Inflammatory macrophage treated with lipopolysaccharide for 1 hour (primary cell): Measurements from ENCODE around the gene TTC9.

Experiments used
- DNase-seq, 2 donors: peaks; one replicate each; pipeline ENCODE4 v3.0.0-alpha.2; 2020 to 2022

Gene TTC9

DNA sequence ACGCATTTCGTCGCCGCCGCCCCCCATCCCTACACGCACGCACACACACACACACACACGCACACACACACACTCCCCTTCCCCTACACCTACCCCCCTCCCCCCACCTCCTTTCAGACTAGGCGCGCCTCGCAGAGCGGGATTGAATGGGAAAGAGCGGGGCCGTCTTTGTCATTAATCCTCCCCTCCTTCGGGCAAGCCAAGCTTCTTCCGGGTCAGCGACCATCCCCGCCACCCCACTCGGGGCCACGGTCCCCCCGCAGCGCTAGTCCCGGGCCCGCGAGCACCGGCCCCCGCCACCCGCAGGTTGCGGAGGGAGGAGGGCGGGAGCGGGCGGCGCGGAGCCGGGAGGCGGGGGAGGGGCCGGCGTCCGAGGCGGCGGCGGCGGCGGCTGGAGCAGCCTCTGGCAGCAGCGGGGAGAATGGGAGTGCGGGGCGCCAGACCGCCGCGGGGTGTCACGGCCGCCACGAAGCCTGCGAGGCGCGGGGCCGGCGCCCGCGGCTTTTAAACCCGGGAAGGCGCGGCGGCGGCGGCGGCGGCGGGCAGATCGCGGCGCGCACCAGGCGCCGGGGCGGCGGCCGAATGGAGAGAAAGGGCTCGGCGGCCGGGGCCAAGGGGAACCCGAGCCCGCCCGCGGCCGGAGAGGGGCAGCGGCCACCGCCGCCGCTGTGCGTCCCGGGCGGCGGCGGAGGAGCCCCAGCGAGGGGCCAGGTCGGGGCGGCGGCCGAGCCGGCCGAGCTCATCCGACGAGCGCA, at the start of gene TTC9:
TTC9 (plus strand) TSS at position 369 of the 755 bp plus-strand sequence; CDS start at position 583, 214 bp downstream.
- DNase-seq = no peak

DNA sequence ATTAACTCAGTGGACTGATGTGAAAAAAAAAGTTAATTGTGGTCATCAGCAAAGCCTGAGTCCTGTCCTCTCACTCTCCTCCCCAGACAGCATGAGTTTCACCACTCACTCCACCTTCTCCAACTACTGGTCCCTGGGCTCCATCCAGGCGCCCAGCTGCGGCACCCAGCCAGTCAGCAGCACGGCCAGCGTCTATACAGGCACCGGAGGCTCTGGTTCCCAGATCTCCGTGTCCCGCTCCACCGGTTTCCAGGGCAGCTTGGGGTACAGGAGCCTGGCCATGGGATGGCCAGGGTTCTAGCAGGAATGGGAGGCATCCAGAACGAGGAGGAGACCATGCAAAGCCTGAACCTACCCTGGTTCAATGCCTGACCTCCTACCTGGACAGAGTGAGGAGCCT, 47.3 kb upstream of the TTC9 start:
- DNase-seq = no peak

DNA sequence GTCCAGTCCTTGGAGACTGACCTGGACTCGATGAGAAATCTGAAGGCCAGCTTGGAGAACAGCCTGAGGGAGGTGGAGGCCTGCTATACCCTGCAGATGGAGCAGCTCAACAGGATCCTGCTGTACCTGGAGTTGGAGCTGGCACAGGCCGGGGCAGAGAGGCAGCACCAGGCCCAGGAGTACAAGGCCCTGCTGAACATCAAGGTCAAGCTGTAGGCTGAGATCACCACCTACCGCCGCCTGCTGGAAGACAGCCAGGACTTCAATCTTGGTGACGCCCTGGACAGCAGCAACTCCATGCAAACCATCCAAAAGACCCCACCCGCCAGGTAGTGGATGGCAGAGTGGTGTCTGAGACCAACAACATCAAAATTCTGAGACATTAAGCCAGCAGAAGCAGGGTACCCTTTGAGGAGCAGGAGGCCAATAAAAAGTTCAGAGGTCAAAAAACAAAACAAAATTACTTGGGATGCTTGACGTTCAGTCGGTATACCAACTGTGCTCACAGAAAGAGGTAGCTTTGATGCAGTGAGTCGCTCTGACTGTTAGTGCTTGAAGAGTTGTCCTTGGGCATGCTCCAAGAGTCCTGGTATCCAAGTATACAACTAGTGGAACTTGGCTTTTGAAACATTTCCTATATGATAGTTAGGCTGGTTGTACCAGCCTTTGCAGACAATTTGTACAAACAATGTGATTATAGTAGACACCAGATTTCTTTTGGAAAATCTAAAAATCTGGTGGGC, 46.1 kb upstream of the TTC9 start:
- DNase-seq = no peak

DNA sequence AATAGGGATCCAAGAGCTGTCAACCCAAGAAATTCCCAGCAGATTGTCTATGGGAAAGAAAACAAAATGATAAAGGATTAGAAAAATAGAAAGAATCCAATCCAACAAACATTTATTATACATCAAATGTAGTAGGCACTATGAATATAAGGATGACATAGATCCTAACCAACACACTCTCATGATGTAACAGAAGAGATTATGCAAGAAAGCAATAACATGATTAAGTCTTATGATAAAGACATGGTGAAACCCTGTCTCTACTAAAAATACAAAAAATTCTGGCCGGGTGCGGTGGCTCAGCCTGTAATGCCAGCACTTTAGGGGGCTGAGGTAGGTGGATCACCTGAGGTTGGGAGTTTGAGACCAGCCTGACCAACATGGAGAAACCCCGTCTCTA, 44.0 kb upstream of the TTC9 start:
- DNase-seq = peak; percentile 38 to 56

DNA sequence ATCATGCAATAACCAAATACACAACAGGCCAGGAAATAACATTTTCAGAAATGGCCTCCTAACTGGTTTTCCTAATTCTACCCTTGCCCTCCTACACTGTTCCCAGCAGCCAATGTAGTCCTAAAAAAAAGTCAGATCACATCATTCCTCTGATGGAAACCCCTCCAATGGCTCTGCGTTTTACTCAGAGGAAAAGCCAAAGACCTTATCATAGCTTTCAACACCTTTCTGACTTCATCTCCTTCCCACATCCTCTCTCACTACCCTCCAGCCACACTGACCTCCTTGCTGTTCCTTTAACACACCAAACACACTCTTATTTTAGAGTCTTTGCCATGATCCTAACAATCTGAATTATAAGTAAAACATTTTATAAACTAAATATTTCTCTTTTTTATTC, 42.4 kb upstream of the TTC9 start:
- DNase-seq = peak; percentile 26 to 54

DNA sequence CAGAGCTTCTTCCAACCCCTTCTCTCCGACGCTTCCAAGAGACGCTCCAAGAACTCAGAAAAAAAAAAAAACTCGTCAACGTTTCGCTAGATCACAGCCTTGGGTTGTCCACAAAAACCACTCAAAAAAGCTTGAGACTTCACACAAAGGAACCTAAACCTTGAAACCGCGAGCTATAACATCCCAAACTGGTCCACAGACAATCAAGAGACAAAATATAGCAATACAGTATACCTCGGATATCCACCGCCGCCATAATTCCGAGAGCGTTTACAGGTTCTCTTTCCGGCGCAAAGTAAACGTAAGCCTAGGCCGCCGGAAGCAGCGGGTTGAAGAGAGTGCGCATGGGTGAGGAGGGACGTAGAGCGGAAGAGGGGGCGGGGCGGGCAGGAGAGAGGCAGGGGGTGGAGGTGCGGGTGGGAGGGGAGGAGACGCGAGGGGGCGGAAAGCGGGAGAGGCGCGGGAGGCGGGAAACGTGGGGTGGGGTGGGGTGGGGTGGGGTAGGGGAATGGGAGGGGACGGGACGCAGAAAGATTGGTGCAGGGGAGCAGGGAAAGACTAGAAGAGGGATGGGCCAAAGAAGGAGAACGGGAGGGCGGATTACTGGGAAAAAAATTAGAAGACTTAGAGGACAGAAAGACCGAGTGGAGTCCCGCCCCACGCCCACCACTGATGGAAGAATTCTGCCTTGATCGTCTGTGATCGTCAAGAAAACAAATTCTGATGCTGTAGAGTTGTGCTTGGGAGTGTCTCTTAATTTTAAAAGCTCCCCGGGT, 41.1 kb upstream of the TTC9 start, which contains the start of gene MED6:
MED6 (minus strand) TSS at position 274 of the 776 bp plus-strand sequence; CDS start at position 256, 18 bp downstream.
- DNase-seq = peak; percentile 82 to 90

DNA sequence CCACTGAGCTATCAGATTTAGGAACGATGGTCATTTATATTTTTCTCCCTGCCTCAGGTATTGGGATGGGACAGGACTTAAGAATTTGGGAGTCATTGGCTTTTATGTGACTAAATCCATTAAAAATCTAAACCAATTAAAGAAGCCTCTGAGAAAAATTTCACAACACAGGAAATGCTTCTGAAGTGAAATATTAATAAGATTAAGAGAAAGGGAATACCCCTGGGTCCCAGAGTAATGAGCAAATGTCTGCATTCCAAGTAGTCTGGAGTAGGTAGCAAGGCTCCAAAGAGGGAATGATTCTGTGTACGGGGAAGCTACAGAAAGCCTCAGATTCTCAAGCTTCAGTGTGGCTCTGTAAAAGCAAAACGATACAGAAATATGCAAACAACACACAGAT, 40.6 kb upstream of the TTC9 start:
- peak in 1 of 2 donors; percentile 2 for DNase-seq

DNA sequence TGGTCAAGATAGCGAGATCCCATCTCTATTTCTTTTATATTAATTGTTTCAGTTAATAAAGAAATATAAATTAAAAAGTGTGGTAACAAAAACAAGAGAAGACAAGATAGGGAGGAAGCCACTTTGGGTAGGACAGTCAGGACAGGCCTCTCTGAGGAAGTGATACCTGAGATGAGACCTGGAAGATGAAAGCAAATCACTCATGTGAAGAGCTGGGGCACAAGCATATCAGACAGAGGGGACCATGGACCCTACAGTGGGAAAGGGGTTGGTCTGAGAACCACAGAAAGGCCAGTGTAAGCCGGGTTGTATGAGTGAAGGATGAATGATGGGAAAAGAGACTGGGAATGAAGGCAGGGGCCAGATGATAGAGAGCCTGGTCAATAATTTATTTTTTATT, 39.5 kb upstream of the TTC9 start:
- DNase-seq = no peak

DNA sequence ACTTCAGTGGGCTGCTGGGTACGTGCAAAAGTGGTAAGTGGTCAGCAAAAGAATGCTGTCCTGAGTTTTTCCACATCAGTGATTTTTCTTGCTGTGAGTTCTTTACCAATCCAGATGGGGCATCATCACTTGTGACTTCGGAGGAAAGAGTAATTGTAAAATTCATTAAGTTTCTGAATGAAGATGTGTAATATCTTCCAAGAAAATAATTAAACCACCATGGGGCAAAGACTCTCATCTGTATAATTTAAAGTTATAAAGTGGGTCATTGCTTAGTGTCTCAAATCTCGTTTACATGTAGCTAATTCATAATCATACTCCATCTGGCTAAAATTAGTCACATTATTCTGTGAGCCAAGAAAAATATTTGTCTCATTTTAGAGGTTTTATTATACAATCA, 30.5 kb upstream of the TTC9 start:
- no peak for DNase-seq

DNA sequence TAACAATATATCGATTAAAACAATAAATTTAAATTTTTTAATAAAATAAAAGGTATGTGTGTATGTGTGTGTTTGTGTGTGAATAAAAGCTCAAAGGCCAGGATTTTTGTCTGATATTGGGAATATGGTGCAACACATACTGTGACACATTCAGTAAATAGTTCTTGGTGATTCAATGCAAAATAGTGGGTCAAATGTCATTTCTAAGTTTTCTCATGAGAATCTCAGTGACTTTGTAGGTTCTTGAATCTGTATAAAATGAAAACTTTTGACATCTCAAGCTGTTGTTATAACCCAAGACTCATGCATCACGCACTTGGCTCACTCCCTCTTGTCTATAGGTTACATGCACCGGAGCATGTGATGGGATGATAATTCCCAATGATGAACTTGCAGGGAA, 25.1 kb upstream of the TTC9 start:
- no peak for DNase-seq

DNA sequence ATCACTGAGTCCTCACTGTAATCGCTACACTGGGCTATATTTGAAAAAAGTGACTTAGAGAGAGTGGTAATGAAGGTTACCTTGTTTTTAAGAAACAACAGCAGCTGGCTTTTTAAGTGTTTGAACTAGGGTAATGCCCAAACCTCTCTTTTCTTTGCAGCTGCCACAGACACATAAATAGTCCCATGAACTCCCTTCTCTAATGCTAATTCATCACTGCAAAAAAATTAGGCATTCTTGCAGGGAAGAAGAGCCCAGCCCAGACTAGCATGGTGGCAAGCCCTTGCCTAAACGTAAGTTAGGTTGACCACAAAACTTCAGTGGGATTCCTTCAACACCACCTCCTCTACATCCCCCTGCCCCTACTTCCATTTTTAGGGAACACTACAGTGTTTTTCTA, 23.4 kb upstream of the TTC9 start:
- no peak for DNase-seq

DNA sequence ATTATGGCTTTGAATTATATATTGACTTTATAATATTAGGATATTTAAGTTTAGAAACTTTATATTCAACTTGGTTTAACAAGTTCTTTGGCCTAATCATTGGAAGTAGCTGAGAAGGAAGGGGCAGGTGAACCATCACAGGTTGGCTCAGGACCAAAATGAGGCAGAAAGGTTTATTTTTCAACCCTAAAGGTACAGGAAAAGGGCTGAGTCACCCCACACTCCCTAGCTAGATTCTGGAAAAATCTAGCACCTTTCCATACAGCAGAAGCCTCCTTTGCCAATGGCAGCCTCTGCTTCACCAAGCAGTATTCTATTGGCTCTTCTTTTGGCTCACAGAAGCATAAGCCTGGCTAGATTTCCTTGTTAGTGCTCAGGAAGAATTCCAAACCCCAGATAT, 22.0 kb upstream of the TTC9 start:
- DNase-seq = no peak

DNA sequence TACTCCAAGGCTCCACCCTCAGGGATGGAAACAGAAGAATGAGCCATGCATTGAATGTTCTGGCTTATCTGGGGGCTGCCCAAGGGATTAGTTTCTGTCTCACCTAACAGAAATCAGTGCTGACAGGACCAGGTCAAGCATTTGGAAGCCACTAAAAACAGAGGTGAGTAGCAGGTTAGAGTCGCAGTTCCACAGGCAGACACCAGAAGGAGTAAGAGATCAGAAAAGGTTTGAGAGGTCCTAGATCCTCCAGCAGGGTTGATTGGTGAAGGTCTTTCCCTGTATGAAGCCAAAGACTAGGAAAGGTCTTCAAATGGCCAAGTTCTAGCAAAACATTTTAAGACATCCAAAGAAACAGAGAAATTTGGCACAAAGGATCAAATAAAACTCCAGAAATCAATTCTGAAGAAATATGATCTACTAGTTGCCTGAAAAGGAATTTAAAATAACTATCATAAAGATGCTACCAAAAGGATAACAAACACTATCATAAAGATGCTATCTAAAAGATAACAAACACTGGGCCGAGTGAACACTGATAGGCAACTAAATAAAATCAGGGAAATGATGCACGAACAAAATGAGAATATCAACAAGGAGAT, 19.5 kb upstream of the TTC9 start:
- peak; percentile 15 to 56 for DNase-seq

DNA sequence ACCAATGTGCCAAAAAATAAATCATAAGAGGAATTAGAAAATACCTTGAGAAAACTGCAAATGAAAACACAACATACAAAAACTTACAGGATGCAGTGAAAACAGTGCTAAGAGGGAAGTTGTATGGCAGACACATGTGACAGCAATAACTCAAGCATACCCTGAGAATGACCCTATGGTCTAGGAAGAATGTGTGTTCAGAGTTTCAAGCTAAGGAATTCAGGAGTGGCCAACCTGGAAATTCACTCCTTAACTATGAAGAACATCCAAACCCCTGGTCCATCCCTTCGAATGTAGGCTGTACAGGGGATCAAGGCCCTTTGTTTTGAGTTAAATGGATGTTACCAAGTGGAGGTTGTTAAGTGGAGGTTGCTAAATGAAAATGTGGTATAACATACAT, 16.7 kb upstream of the TTC9 start:
- DNase-seq = no peak

DNA sequence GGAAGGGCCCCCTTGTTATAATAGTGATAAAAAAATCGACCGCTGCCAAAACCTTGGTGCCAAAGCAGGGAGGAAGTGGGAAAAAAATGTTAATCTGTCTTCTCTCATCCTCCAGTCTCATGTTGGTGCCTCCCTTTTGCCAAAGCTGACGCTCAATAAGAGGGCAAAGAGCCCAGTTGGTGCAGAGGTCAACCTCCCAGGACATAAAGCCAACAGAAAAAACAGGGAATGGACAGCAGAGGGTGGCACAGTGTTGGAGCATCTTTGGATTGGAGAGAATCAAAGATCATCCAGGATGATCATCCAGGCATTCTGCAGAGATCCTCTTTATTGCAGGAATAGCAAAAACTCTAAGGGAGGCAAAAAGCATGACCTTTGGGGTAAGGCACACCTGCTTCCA, 9.8 kb upstream of the TTC9 start:
- no peak for DNase-seq

DNA sequence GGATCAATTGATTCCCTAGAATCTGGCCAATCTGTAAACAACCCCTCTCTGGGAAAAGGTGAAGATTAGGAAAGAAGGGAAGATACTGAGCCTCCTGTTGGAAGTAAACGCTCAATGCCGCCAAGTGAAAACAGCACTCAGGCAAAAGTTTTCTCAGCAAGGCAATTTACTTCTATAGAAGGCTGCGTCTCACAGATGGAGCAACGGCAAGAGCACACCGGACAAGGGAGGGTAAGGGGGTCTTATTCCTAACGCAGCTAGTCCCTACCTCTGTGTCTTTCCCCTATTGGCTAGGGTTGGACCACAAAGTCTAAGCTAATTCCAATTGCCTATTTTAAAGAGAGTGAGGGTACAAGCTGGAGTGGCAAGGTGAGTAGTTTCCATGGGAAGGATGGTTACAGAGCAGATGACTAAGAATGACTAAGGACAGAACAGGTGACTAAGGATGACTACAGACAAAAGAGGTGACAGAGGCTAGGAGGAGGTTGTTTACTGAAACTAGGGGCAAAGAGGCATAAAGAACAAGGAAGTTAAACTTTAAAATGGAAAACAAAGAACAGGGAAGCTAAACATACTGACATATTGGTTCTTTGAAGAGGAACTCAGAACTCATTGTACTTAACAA, 5.6 kb upstream of the TTC9 start:
- DNase-seq = no peak

DNA sequence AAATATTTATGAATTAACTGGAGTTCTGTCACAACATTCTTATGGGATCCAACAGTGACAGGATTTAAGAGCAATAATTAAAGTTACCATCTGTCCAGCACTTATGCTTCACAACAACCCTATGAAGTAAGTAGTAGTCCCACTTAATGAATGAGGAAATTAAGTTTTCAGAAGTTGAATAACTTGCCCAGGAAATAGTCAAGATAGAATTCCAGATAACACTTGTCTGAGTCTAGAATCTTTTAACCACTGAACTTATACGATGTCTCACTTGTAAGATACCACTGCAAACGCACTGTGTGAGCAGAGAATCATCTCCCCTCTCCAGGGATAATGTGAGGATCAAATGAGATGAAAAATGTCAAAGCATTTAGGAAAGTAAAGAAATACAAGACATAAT, 3.3 kb upstream of the TTC9 start:
- no peak for DNase-seq

DNA sequence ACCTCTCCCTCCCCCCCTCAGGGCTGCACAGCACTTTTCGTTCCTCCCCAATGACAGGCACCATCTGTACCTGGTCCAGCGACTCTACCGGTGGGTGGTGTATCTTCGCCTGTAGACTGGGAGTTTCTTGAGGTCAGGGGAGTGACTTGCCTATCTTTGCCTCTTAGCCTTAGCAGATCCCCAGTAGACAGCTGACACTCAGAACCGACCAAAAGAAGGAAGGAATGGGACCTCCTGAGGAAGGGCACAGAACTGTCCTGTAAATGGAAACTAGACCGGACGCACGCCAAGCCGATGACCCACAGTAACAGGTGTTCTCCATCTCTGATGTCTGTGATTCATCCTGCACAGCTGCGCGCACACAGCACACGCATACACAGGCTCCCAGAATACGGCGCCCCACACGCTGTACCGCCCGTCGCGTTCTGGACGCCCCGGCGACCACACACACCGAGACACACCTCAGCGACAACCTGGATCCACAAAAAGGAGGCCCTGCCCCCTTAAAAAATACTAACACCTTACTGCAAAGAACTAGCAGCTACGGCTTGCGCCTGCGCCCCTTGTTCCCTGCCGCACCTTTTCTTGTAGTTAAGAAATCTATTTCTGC, 673 bp upstream of the TTC9 start:
- no peak for DNase-seq

DNA sequence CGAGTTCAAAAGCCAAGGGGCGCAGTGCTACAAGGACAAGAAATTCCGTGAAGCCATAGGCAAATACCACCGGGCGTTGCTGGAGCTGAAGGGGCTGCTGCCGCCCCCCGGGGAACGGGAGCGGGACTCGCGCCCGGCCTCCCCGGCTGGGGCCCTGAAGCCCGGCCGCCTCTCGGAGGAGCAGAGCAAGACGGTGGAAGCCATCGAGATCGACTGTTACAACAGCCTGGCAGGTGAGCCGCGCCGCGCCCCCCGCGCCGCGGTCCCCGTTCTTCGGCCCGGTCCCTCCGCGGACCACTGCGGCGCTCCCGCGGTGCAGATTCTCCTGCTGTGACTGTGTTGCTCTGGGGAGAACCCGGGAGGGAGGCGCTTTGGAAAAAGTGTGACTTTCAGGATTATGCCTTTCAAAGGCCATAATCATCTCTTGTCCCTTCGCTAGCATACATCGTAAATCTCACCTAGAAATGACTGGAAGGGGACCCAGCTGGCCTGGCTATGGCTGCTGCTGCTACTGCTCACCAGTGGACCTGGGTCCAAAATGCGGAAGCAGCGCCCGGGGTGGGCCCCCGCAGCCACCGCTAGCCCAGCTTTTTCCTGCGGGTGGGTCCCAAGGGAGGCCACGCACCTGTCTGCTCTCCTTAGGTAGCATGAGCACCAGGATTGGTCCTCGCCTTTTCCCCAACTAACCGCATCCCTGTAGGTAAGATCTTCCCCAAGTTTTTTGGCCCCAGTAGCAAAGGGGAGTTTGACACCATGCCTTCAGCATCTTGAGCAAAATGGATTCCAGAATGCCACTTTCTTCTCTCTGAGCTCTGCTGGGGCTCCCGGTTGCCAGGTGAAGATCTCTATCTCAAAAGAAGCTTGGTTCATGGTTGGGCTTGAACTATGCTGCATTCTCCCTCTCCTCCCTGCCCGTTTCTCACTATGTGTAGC, 853 bp downstream of the TTC9 start:
- no peak for DNase-seq

DNA sequence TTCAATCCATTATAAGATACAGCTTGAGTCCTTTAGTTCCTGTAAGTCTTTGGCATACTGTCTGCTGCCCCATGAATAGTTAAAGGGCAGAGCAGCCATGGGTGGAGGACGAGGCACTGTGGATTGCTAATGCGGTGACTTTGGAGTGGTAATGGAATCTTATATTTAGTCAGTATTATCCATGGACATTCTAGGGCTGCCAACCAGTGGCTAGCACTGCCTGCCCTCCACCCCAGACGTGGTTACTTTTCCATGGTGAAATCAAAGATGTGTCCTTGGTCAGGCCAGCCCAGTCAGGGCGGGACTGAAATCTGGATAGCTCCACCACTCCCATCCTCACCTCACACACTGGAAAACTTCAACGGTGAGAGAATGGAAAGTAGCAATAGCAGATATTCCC, 2.3 kb downstream of the TTC9 start:
- DNase-seq = no peak

DNA sequence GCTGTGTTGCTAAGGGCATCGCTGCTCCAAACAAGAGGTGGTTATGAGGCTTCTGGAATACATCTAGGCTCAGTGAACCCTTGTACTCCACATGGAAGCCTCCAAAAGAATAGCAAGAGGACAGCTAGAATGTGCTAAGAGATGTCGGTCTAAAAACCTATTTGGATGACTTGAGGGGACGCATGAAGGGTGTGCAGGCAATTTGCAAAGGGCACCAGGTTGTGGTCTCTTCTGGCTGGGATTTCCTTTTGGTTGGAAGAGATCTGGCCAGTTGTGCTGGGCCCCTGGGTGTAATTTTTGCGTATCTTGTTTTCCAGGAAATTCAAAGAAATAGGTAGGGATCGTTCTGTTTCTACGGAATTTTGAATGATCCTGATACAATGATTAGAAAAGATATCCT, 4.2 kb downstream of the TTC9 start:
- no peak for DNase-seq
